NCI-H510A treated with DMSO at 0.1 percent for 48 hours (cell line): Measurements from ENCODE around the gene LGR4.

Source experiments
- DNase-seq: peaks from one replicate; lab custom pipeline; 2025; lab: John Stamatoyannopoulos, UW

The LGR4 gene

GRCh38 chr11:27401833-27402316 is 70.7 kb downstream of the LGR4 start:
- peak; percentile 58 for DNase-seq

GRCh38 chr11:27401280-27401832 is 71.2 kb downstream of the LGR4 start:
- no peak for DNase-seq

GRCh38 chr11:27398400-27398770 is 74.2 kb downstream of the LGR4 start:
- no peak for DNase-seq

- no peak for DNase-seq
Observed at GRCh38 chr11:27397624-27398399, 74.8 kb downstream of the LGR4 start.

- no peak for DNase-seq
Observed at GRCh38 chr11:27396259-27396839, 76.2 kb downstream of the LGR4 start.

GRCh38 chr11:27395556-27396258 is 76.9 kb downstream of the LGR4 start:
- peak; percentile 11 for DNase-seq

GRCh38 chr11:27394781-27395228 is 77.8 kb downstream of the LGR4 start:
- no peak for DNase-seq

- DNase-seq = no peak
Observed at GRCh38 chr11:27392278-27393114, 80.1 kb downstream of the LGR4 start.

GRCh38 chr11:27391331-27392015 is 81.1 kb downstream of the LGR4 start:
- DNase-seq = no peak

GRCh38 chr11:27390318-27391295 is 82.0 kb downstream of the LGR4 start:
- DNase-seq = no peak

- DNase-seq = no peak
Observed at GRCh38 chr11:27388869-27389268, 83.7 kb downstream of the LGR4 start.

- no peak for DNase-seq
Observed at GRCh38 chr11:27388001-27388400, 84.6 kb downstream of the LGR4 start.

GRCh38 chr11:27387362-27387761 is 85.2 kb downstream of the LGR4 start:
- DNase-seq = no peak

- no peak for DNase-seq
Observed at GRCh38 chr11:27386181-27386845, 86.3 kb downstream of the LGR4 start.

- no peak for DNase-seq
Observed at GRCh38 chr11:27385245-27385644, 87.3 kb downstream of the LGR4 start.

- no peak for DNase-seq
Observed at GRCh38 chr11:27384227-27384626, 88.4 kb downstream of the LGR4 start.

GRCh38 chr11:27383645-27384044 is 88.9 kb downstream of the LGR4 start:
- no peak for DNase-seq

GRCh38 chr11:27381238-27381666 is 91.3 kb downstream of the LGR4 start:
- DNase-seq = no peak

GRCh38 chr11:27380771-27381170 is 91.8 kb downstream of the LGR4 start:
- DNase-seq = no peak
